Measurements from ENCODE around the gene QARS1. TPM values are rescaled to one million over a fixed set of nuclear protein-coding genes. Genes with fewer than 3 reads are reported as not detected.

QARS1 gene
- polyA plus RNA-seq, 1 of the 3 experiments (the other 2 are of a cell fraction) = 311 TPM

- TF ChIP-seq RXRA (IDR thresholded peaks at IDR 0.05; ENCODE audit: borderline replicate concordance, low read depth) (no peak), EZH2phosphoT487 (IDR thresholded peaks at IDR 0.05; ENCODE audit: borderline replicate concordance, low read depth) (no peak), USF2 (IDR thresholded peaks at IDR 0.05; ENCODE audit: borderline replicate concordance, low read depth, low read length) (no peak), MAX (IDR thresholded peaks at IDR 0.05; ENCODE audit: low read depth) (peak; percentile 74), SIN3A (IDR thresholded peaks at IDR 0.05; ENCODE audit: borderline replicate concordance, low read depth, low read length) (peak; percentile 69; the same call in 1 of the 2 replicates), MXI1 (IDR thresholded peaks at IDR 0.05; ENCODE audit: low read depth, low read length) (no peak; the same call in 1 of the 2 replicates), REST (IDR thresholded peaks at IDR 0.05; ENCODE audit: low read depth, low read length) (0 out of 2 replicates have a peak, but pooled peaks have one; percentile 49), TCF12 (IDR thresholded peaks at IDR 0.05) (peak; percentile 43; the same call in 1 of the 2 replicates), USF1 (IDR thresholded peaks at IDR 0.05; ENCODE audit: borderline replicate concordance, low read depth) (no peak), MEF2A (IDR thresholded peaks at IDR 0.05; ENCODE audit: borderline replicate concordance, low read depth) (no peak), FOXM1 (IDR thresholded peaks at IDR 0.05; ENCODE audit: low read depth) (no peak), JUND (IDR thresholded peaks at IDR 0.05) (peak; percentile 73; the same call in 1 of the 2 replicates), CTCF (IDR thresholded peaks at IDR 0.05) (no peak), SMC3 (IDR thresholded peaks at IDR 0.05; ENCODE audit: low read depth, low read length) (no peak), RFX5 (IDR thresholded peaks at IDR 0.05; ENCODE audit: low read length) (no peak), FOXJ3 (CRISPR knock-in tag; IDR thresholded peaks at IDR 0.05) (no peak)
Measured at GRCh38 chr3:49133226-49133951, 28.8 kb upstream of the QARS1 start (continued).

Measured in SK-N-SH (cell line).